Measurements from ENCODE around the gene SLC35B1. TPM values are rescaled to one million over a fixed set of nuclear protein-coding genes. Genes with fewer than 3 reads are reported as not detected.

The SLC35B1 gene
- total RNA-seq, 3 donors from 2014 or later = 31.7 to 60.3 (median 41.5) TPM

GRCh38 chr17:49694847-49695697 lies 12.7 kb downstream of the SLC35B1 start:
- ATAC-seq (peak; percentile 71), DNase-seq (peak in 2 of 3 donors; percentile 73 to 85)
- intact Hi-C loops (cut with DNase I, micrococcal nuclease) = loop anchor here (2.0 kb wide), 2 partner anchors 124 to 126 kb away; no protein-coding TSS in a partner anchor
- Histone ChIP-seq H3K4me1 (ENCODE audit: low read depth) (no peaks in the 10 kb centered on the region), H3K4me3 (no peak overlapping the region), H3K36me3 (ENCODE audit: low read depth) (no peaks in the 10 kb centered on the region), H3K9me3 (no peaks in the 10 kb centered on the region)
- TF ChIP-seq, protein P1, sequence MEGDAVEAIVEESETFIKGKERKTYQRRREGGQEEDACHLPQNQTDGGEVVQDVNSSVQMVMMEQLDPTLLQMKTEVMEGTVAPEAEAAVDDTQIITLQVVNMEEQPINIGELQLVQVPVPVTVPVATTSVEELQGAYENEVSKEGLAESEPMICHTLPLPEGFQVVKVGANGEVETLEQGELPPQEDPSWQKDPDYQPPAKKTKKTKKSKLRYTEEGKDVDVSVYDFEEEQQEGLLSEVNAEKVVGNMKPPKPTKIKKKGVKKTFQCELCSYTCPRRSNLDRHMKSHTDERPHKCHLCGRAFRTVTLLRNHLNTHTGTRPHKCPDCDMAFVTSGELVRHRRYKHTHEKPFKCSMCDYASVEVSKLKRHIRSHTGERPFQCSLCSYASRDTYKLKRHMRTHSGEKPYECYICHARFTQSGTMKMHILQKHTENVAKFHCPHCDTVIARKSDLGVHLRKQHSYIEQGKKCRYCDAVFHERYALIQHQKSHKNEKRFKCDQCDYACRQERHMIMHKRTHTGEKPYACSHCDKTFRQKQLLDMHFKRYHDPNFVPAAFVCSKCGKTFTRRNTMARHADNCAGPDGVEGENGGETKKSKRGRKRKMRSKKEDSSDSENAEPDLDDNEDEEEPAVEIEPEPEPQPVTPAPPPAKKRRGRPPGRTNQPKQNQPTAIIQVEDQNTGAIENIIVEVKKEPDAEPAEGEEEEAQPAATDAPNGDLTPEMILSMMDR (IDR thresholded peaks at IDR 0.05) = peak; percentile 88

GRCh38 chr17:49692751-49693150 lies 15.0 kb downstream of the SLC35B1 start:
- Histone ChIP-seq H3K36me3 (ENCODE audit: low read depth) (no peaks in the 10 kb centered on the region), H3K4me3 (no peak overlapping the region), H3K4me1 (ENCODE audit: low read depth) (no peaks in the 10 kb centered on the region), H3K9me3 (no peaks in the 10 kb centered on the region)
- DNase-seq = no peak
- intact Hi-C loops (cut with DNase I, micrococcal nuclease) = no loop called here
- TF ChIP-seq, protein P1 (IDR thresholded peaks at IDR 0.05) = no peak
- no peak for ATAC-seq

- ATAC-seq = no peak
- intact Hi-C loops (cut with DNase I, micrococcal nuclease) = no loop called here
- Histone ChIP-seq H3K4me3 (no peak overlapping the region), H3K9me3 (no peaks in the 10 kb centered on the region), H3K36me3 (ENCODE audit: low read depth) (no peaks in the 10 kb centered on the region), H3K4me1 (ENCODE audit: low read depth) (no peaks in the 10 kb centered on the region)
- TF ChIP-seq, protein P1 (IDR thresholded peaks at IDR 0.05) = no peak
- DNase-seq = no peak
These were observed 16.0 kb downstream of the SLC35B1 start for GRCh38 chr17:49691677-49692191.

DNA sequence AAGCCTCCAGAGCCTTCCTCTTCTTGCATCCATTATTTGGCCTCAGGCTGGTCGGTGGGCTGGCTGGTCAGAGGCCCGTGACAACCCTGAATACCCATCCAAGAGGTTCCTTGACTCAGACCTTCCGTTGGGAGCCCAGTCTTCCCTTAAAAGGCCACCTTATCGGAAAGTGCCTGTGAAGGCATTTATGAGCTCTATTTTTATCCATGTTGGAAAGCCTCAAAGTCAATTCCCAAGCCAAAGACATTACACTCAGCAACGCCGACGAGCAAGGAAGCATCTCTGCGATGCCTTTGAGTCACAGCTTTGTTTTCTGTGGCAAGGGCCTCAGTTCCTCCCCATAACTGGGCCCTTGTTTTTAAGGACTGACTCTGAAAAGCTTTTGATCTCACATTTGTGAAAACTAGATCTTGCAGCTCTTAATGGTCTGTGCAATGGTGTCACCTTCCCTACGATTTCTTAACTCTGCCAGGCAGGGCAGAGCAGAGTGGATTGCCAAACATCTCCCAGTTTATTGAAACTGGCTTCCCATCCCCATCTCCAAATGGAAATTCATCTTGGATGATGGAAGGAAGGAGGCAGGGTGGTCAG lies 16.6 kb downstream of the SLC35B1 start:
- intact Hi-C loops (cut with DNase I, micrococcal nuclease) = no loop called here
- DNase-seq (no peak), ATAC-seq (peak; percentile 17)
- no peaks in the 10 kb centered on the region for H3K36me3 ChIP-seq (ENCODE audit: low read depth)
- TF ChIP-seq, protein P1 (IDR thresholded peaks at IDR 0.05) = no peak
- H3K9me3 ChIP-seq = no peaks in the 10 kb centered on the region
- H3K4me1 ChIP-seq (ENCODE audit: low read depth) = no peaks in the 10 kb centered on the region
- H3K4me3 ChIP-seq = no peak overlapping the region

- TF ChIP-seq, protein P1 (IDR thresholded peaks at IDR 0.05) = no peak
- H3K4me3 ChIP-seq = no peak overlapping the region
- intact Hi-C loops (cut with DNase I, micrococcal nuclease) = no loop called here
- H3K9me3 ChIP-seq = no peaks in the 10 kb centered on the region
- no peaks in the 10 kb centered on the region for H3K36me3 ChIP-seq (ENCODE audit: low read depth)
- no peaks in the 10 kb centered on the region for H3K4me1 ChIP-seq (ENCODE audit: low read depth)
- ATAC-seq (no peak), DNase-seq (no peak)
These were observed 17.5 kb downstream of the SLC35B1 start for GRCh38 chr17:49690256-49690655.

Data from mucosa of descending colon (tissue), 3 donors.